ENCODE data around the gene TMEM8B. TPM values are rescaled to one million over a fixed set of nuclear protein-coding genes. Genes with fewer than 3 reads are reported as not detected.
A peak's percentile ranks its signal among the peaks of the same experiment; 100 is the strongest.

Gene TMEM8B
- total RNA-seq, 1 experiment from 2014 or later, result 4.6 TPM

DNA sequence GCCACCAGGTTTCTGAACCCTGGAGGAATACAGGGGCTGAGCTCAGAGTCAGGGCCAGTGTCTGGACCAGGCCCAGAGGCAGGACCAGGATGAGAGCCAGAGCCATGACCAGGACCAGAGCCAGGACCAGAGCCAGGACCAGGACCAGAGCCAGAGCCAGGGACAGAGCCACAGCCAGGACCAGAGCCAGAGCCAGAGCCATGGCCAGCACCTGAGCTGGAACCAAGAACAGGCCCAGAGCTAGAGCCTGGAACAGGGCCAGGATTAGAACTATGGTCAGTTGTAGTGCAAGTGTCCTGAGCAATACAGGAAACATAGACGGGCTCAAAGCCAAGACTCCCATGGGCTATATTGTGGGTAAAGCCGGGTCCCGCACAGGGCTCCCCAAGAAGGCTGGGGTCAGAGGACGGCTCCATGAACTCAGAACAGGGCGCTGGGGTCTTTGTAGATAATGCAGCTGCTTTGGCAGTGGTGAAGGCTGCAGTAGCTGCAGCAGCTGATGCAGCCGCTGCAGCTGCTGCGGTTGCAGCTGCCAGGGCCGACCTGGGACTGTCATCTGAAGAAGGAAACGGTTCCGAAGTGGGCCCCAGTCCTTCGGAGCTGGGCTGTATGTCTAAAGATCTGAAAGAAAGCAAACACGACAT, 17.5 kb upstream of the TMEM8B start:
- H3K9me3 Mint-ChIP-seq (ENCODE audit: unreplicated experiment), result no peaks in the 10 kb centered on the region
- no TSS peak for BruUV-seq (replicated peaks)
- peak; percentile 27 for DNase-seq (ENCODE audit: unreplicated experiment)
- H3K4me3 Mint-ChIP-seq (ENCODE audit: unreplicated experiment), result peak overlapping the region; percentile 69
- H3K27ac Mint-ChIP-seq (ENCODE audit: low read depth, unreplicated experiment), result no peak overlapping the region
- no peaks in the 10 kb centered on the region for H3K27me3 Mint-ChIP-seq (ENCODE audit: insufficient read depth, unreplicated experiment)
- intact Hi-C loops (cut with micrococcal nuclease), result no loop called here
- POLR2A ChIA-PET, result interaction anchor here (0.9 to 2.1 kb wide), 9 partner anchors 13 to 715 kb away, joined by 3 to 8 read pairs (median 3); partner anchors contain the start of genes CREB3 and TLN1
- CTCF ChIA-PET, result interaction anchor here (0.6 to 4.4 kb wide), 4 partner anchors 13 to 57 kb away, joined by 3 to 33 read pairs (median 4); no protein-coding TSS in a partner anchor
- peaks cover 15% of the 10 kb centered on the region for H3K36me3 Mint-ChIP-seq (ENCODE audit: insufficient read depth, unreplicated experiment)
- TF ChIP-seq, protein P1, sequence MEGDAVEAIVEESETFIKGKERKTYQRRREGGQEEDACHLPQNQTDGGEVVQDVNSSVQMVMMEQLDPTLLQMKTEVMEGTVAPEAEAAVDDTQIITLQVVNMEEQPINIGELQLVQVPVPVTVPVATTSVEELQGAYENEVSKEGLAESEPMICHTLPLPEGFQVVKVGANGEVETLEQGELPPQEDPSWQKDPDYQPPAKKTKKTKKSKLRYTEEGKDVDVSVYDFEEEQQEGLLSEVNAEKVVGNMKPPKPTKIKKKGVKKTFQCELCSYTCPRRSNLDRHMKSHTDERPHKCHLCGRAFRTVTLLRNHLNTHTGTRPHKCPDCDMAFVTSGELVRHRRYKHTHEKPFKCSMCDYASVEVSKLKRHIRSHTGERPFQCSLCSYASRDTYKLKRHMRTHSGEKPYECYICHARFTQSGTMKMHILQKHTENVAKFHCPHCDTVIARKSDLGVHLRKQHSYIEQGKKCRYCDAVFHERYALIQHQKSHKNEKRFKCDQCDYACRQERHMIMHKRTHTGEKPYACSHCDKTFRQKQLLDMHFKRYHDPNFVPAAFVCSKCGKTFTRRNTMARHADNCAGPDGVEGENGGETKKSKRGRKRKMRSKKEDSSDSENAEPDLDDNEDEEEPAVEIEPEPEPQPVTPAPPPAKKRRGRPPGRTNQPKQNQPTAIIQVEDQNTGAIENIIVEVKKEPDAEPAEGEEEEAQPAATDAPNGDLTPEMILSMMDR (IDR thresholded peaks at IDR 0.05; ENCODE audit: unreplicated experiment), result no peak
- H3K4me1 Mint-ChIP-seq (ENCODE audit: insufficient read depth, unreplicated experiment), result peaks cover 20% of the 10 kb centered on the region

DNA sequence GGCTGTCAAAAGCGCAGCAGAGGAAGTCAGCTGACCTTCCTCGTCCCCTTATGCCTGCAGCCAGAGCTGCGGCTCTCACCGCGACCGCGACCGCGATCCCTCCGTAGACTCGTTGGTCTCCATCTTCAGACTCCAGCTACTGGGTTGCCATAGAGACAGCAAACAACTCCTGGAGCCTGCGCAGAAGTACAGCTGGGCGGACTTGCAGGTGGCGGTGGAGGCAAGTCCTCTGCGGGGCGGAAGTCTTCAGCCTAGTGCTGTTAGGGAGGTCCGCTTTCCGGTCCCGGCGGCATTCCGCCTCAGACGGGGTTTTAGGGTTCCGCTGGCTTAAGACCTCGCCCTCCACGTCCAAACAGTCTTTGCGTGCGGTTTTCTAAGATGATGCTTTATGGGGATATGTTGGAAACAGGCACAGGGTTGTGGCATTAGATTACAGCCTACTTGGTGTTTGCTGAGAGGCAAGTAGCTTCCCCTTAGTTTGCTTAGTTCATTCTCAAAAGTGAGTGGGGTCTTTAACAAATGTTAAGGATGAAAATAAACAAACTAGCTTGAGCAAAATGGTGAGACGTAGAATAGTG, 16.9 kb upstream of the TMEM8B start, which contains the start of gene SPAG8:
SPAG8 (minus strand) TSS at position 238 of the 578 bp plus-strand sequence; CDS start at position 123, 115 bp downstream.
- peaks cover 20% of the 10 kb centered on the region for H3K4me1 Mint-ChIP-seq (ENCODE audit: insufficient read depth, unreplicated experiment)
- DNase-seq (ENCODE audit: unreplicated experiment), result peak; percentile 66
- peaks cover 15% of the 10 kb centered on the region for H3K36me3 Mint-ChIP-seq (ENCODE audit: insufficient read depth, unreplicated experiment)
- H3K9me3 Mint-ChIP-seq (ENCODE audit: unreplicated experiment), result no peaks in the 10 kb centered on the region
- H3K27ac Mint-ChIP-seq (ENCODE audit: low read depth, unreplicated experiment), result peak within 1 kb of the TSS; percentile 71
- TF ChIP-seq, protein P1 (IDR thresholded peaks at IDR 0.05; ENCODE audit: unreplicated experiment), result no peak
- intact Hi-C loops (cut with micrococcal nuclease), result no loop called here
- BruUV-seq (replicated peaks), result no TSS peak
- H3K4me3 Mint-ChIP-seq (ENCODE audit: unreplicated experiment), result peak within 1 kb of the TSS; percentile 69
- POLR2A ChIA-PET, result interaction anchor here (0.9 to 2.1 kb wide), 9 partner anchors 13 to 715 kb away, joined by 3 to 8 read pairs (median 3); partner anchors contain the start of genes CREB3 and TLN1
- CTCF ChIA-PET, result interaction anchor here (0.6 to 4.4 kb wide), 7 partner anchors 13 to 114 kb away, joined by 3 to 33 read pairs (median 4); partner anchors contain the start of gene NPR2
- no peaks in the 10 kb centered on the region for H3K27me3 Mint-ChIP-seq (ENCODE audit: insufficient read depth, unreplicated experiment)

DNA sequence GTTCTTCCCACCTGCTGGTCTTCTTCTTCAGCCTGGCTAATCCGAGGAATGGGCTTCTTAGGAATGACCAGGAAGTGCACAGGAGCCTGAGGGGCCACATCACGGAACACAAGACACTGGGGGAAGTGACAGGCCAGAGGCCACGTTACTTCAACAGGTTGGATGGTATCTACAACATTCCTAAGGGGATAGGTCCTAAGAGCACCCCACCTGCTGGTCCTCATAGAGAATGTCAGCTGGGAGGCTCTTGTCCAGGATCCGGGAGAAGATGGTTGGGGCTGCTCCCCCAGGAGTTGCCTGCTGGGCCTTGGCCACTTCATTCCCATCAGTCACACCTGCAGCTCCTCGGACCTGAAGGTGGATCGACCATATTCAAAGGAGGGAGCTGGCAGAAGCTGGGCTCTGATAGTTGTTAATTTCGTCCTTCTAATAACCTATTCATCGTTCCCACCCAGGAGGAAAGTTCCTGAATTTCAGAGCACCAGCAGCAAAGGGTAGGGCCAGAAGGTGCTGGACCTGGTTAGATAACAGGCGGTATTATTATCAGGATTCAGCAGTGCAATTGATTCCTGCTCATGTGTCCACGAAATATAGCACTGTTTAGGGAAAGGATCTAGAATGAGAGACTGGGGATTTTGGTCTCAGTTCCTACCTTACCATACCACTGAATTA, 15.5 kb upstream of the TMEM8B start:
- intact Hi-C loops (cut with micrococcal nuclease), result loop anchor here (2.0 kb wide), 1 partner anchor 167 kb away; no protein-coding TSS in a partner anchor
- peak; percentile 56 for DNase-seq (ENCODE audit: unreplicated experiment)
- Mint-ChIP-seq H3K4me3 (ENCODE audit: unreplicated experiment) (peak overlapping the region; percentile 28), H3K36me3 (ENCODE audit: insufficient read depth, unreplicated experiment) (peaks cover 14% of the 10 kb centered on the region), H3K9me3 (ENCODE audit: unreplicated experiment) (no peaks in the 10 kb centered on the region), H3K4me1 (ENCODE audit: insufficient read depth, unreplicated experiment) (peaks cover 20% of the 10 kb centered on the region), H3K27ac (ENCODE audit: low read depth, unreplicated experiment) (no peak overlapping the region), H3K27me3 (ENCODE audit: insufficient read depth, unreplicated experiment) (peaks cover 11% of the 10 kb centered on the region)
- ChIA-PET CTCF (interaction anchor here (0.6 to 4.4 kb wide), 21 partner anchors 7 to 241 kb away, joined by 3 to 33 read pairs (median 4); partner anchors contain the start of genes ARHGEF39 and NPR2), POLR2A (interaction anchor here (0.7 to 2.1 kb wide), 25 partner anchors 9 to 259 kb away, joined by 3 to 16 read pairs (median 4); partner anchors contain the start of genes CCDC107, CREB3, GBA2 and HRCT1)
- TF ChIP-seq, protein P1 (IDR thresholded peaks at IDR 0.05; ENCODE audit: unreplicated experiment), result peak; percentile 17
- BruUV-seq (replicated peaks), result no TSS peak
